Common myeloid progenitor, CD34-positive (primary cell): Measurements from ENCODE around the gene EPB41L4B.

ENCODE experiments used
- CTCF ChIA-PET: fragments of 350-600 bp; sonication (Branson Sonifier 250); formaldehyde crosslinking; loops from one replicate; lab custom pipeline; 2021; ENCODE audit warnings: antibody characterized with exemption; lab: Charles Lee
- POLR2A ChIA-PET: fragments of 350-600 bp; sonication (Branson Sonifier 250); formaldehyde crosslinking; loops from one replicate; lab custom pipeline; 2021; ENCODE audit warnings: antibody characterized with exemption; lab: Charles Lee
- DNase-seq, 3 donors: peaks; one replicate each; pipeline versions ENCODE4 v3.0.0 to v3.0.0-alpha.2; 2013
- H3K27ac ChIP-seq, 2 experiments: 1 replicate in 1 of 2; 2 replicates in 1 of 2; pipeline ENCODE4 v1.7.0; 2013; ENCODE audit warnings: inconsistent platforms in 2 of 2, low read length in 2 of 2, mild to moderate bottlenecking in 2 of 2, low read depth in 1 of 2, moderate library complexity in 1 of 2; ENCODE audit not compliant: severe bottlenecking in 2 of 2, insufficient read depth in 1 of 2, poor library complexity in 1 of 2
- H3K27me3 ChIP-seq, 5 experiments: replicated peaks in 2 of 5; 1 replicate in 3 of 5; 2 replicates in 2 of 5; pipeline versions ENCODE4 v1.6.1 to v1.7.0; 2013; ENCODE audit warnings: low read length in 4 of 5, mild to moderate bottlenecking in 2 of 5, moderate library complexity in 2 of 5, inconsistent platforms in 1 of 5; ENCODE audit not compliant: insufficient read depth in 5 of 5, control insufficient read depth in 4 of 5
- H3K36me3 ChIP-seq, 4 experiments: 1 replicate in 2 of 4; 2 replicates in 2 of 4; pipeline versions ENCODE4 v1.6.1 to v1.7.0; 2013; ENCODE audit warnings: low read length in 3 of 4, control low read depth in 1 of 4, mild to moderate bottlenecking in 1 of 4; ENCODE audit not compliant: control insufficient read depth in 4 of 4, insufficient read depth in 4 of 4
- H3K4me1 ChIP-seq, 4 experiments: 1 replicate in 3 of 4; 2 replicates in 1 of 4; pipeline versions ENCODE4 v1.6.1 to v1.7.1; 2013; ENCODE audit warnings: low read length in 3 of 4, mild to moderate bottlenecking in 3 of 4, control low read depth in 1 of 4, inconsistent platforms in 1 of 4, moderate library complexity in 1 of 4; ENCODE audit not compliant: control insufficient read depth in 4 of 4, insufficient read depth in 4 of 4; ENCODE audit errors: control extremely low read depth in 1 of 4
- H3K4me3 ChIP-seq, 7 experiments: 1 replicate in 4 of 7; 2 replicates in 3 of 7; pipeline versions ENCODE4 v1.5.1 to v1.7.0; 2013; ENCODE audit warnings: mild to moderate bottlenecking in 7 of 7, low read length in 6 of 7, moderate library complexity in 6 of 7, inconsistent platforms in 2 of 7, low read depth in 2 of 7, control low read depth in 1 of 7; ENCODE audit not compliant: insufficient read depth in 4 of 7, control insufficient read depth in 1 of 7; ENCODE audit errors: extremely low read depth in 1 of 7
- H3K9me3 ChIP-seq, 5 experiments: 1 replicate in 4 of 5; 2 replicates in 1 of 5; pipeline versions ENCODE4 v1.6.1 to v1.7.1; 2013; ENCODE audit warnings: low read length in 4 of 5, mild to moderate bottlenecking in 2 of 5, inconsistent platforms in 1 of 5, low read depth in 1 of 5, moderate library complexity in 1 of 5; ENCODE audit not compliant: control insufficient read depth in 4 of 5, insufficient read depth in 2 of 5; ENCODE audit errors: control extremely low read depth in 1 of 5
- WGBS: methylation state at CpG from one replicate; pipeline ENCODE4 v1.1.5; 2013; ENCODE audit not compliant: insufficient coverage; 5-methylcytosine and 5-hydroxymethylcytosine counted together

The EPB41L4B gene

DNA sequence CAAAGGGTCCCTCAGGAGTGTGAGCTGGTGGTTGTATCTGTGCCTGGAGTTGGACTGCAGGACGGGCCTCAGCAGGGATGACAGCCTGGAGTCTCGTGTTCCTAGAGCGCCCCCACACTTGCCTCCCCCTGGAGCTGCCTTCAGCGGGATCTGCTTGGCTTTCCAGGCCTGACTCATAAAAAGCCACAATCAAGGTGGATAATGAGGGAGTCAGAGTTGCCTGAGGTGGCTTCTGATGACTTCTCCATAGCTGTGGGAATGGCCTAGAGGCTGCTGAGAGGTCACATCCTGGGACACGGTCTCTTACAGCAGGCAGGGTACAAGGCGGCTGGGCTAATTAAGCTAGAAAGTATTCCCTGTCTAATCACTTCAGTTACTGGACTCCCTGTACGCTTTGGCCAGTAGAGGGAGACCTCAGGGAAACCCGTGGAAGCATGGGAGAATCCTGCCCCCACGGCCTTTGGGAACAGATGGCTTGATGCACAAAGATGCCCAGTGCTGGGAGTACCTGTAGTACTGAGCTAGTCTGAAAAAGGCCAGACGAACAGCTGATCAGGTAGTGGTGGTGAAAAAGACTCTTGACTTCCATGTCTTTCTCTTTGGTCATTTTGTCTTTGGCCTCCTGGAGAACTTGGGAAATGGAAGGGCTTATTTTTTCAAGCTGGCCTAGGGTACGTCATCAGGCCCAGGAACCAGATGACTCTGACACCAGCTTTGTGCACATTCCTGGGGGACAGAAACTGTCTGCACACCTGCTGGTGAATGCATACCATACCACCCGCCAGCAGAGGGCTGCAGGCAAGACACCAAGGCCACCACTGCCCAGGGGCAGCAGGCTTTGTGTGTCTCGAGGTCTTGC is 137.7 kb downstream of the EPB41L4B start:
- ChIA-PET CTCF (interaction anchor here (0.7 to 1.5 kb wide), 4 partner anchors 9 to 58 kb away, joined by 3 to 8 read pairs (median 3); no protein-coding TSS in a partner anchor), POLR2A (no interaction called here)
- peak; percentile 14 to 27 (median 19) for DNase-seq
- no peak overlapping the region for H3K27ac ChIP-seq
- H3K27me3 ChIP-seq = peaks cover 0 to 29% (median 12%) of the 10 kb centered on the region in 5 experiments
- no peak overlapping the region for H3K4me3 ChIP-seq
- no peaks in the 10 kb centered on the region for H3K4me1 ChIP-seq
- no peaks in the 10 kb centered on the region for H3K9me3 ChIP-seq
- no peaks in the 10 kb centered on the region for H3K36me3 ChIP-seq
- 81% methylated on average over 13 of the region's 13 CpGs for WGBS

DNA sequence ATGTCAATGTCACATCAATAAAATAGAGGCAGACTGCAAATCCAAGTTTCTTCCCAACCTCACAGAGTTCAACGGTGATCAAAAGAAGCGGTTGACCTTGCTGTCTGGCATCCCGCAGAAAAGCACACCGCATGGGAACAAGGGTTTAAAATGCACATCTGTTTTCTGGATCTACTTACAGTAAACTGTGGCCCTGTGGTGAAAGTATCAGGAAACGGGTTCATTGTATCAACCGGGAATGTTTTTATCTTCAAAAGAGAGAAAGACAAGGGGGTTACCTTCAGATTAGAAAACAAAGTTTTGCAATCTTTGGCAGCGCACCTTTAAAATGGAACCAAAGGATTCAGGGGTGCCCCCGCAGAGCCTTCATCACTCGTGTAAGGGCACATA is 138.3 kb downstream of the EPB41L4B start:
- POLR2A ChIA-PET = no interaction called here
- H3K36me3 ChIP-seq = no peaks in the 10 kb centered on the region
- no peak for DNase-seq
- no peaks in the 10 kb centered on the region for H3K4me1 ChIP-seq
- CTCF ChIA-PET = no interaction called here
- H3K9me3 ChIP-seq = no peaks in the 10 kb centered on the region
- H3K27me3 ChIP-seq = peaks cover 0 to 26% (median 12%) of the 10 kb centered on the region in 5 experiments
- WGBS = 96% methylated on average over 9 of the region's 9 CpGs
- H3K4me3 ChIP-seq = no peak overlapping the region
- H3K27ac ChIP-seq = no peak overlapping the region

DNA sequence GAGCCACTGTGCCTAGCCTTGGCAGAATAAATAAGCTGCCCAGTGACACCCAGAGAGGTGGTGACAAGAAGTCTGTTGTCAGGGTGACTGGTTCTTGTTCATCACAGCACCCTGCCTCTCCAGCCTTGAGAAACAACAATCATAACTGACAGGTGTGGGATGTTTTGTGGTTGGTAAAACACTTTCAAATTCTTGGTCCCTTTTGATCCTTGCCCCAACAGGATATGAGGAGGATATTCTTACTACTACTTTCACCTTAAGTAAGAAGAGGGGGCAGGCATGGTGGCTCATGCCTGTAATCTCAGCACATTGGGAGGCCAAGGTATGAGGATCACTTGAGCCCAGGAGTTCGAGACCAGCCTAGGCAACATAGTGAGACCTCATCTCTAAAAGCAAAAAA is 139.6 kb downstream of the EPB41L4B start:
- Histone ChIP-seq H3K27ac (no peak overlapping the region), H3K27me3 (peaks cover 0 to 22% (median 12%) of the 10 kb centered on the region in 5 experiments), H3K9me3 (no peaks in the 10 kb centered on the region), H3K36me3 (no peaks in the 10 kb centered on the region), H3K4me1 (no peaks in the 10 kb centered on the region), H3K4me3 (no peak overlapping the region)
- no CpG with 5 or more reads among the region's 1 CpG for WGBS
- DNase-seq = no peak
- ChIA-PET POLR2A (no interaction called here), CTCF (interaction anchor here (0.7 kb wide), 1 partner anchor 13 kb away, joined by 3 read pairs; no protein-coding TSS in a partner anchor)

DNA sequence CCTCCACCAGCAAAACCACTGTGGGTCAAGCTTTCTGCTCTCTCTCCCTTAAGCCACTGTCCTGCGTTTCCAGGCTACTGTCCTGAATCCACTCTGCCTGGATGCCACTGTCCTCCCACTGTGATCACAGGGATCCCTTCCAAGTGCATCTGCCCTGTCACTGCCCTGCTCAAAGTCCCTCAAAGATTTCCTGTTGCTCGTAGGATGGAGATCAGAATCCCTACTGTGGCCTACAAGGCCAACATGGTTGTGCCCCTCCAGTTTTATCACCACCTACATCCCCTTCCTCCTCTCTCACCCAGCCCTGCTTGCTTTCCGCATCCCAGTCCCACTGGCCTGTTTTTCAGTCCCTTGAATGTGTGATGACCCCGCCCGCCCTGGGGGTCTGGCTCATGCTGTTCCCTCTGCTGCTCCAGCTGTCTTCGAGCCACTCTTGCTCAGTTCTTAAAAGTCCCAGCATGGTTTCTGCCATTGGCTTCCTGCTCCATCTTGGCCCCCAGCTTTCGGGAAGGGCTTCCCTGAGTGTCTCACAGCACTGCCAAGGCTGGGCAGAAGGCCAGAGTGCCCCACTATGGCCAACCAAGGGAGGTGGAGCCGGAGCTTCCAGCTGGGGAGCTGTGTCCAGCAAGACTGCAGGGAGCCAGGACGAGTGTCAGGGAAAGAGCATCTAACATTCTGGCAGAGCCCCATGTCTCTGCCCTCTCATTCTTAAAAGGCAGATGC is 140.9 kb downstream of the EPB41L4B start:
- POLR2A ChIA-PET = no interaction called here
- H3K9me3 ChIP-seq = no peaks in the 10 kb centered on the region
- H3K27me3 ChIP-seq = peaks cover 0 to 12% (median 9%) of the 10 kb centered on the region in 5 experiments

DNA sequence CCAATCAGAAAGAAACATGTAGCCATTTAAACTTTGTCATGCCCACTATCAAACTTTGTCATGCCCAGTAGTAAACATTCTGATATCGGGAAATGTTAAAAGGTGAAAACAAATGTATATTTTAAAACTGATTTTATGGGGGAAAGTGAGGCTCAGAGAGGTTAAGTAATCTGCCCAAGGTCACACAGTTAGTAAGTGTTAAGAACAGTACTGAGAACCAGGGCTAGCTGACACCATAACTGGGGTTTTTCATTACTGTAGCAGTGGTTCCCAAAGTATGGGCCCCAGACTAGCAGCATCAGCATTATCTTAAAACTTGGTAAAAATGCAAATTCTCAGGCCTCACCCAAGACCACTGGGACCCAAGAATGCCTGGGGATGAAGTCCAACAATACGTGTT is 143.9 kb downstream of the EPB41L4B start:
- H3K27ac ChIP-seq = no peak overlapping the region
- H3K4me3 ChIP-seq = no peak overlapping the region
- no peaks in the 10 kb centered on the region for H3K9me3 ChIP-seq
- H3K4me1 ChIP-seq = no peaks in the 10 kb centered on the region
- 100% methylated on average over 1 of the region's 2 CpGs for WGBS
- DNase-seq = no peak
- peaks cover 0 to 18% (median 9%) of the 10 kb centered on the region in 5 experiments for H3K27me3 ChIP-seq
- ChIA-PET POLR2A (interaction anchor here (0.7 kb wide), 1 partner anchor 31 kb away, joined by 4 read pairs; no protein-coding TSS in a partner anchor), CTCF (no interaction called here)
- H3K36me3 ChIP-seq = no peaks in the 10 kb centered on the region

More for the DNA sequence above, 140.9 kb downstream of the EPB41L4B start:
- Histone ChIP-seq H3K27ac (no peak overlapping the region), H3K4me1 (no peaks in the 10 kb centered on the region), H3K36me3 (no peaks in the 10 kb centered on the region), H3K4me3 (no peak overlapping the region)
- CTCF ChIA-PET = no interaction called here
- DNase-seq = no peak
- WGBS = 92% methylated on average over 9 of the region's 9 CpGs

DNA sequence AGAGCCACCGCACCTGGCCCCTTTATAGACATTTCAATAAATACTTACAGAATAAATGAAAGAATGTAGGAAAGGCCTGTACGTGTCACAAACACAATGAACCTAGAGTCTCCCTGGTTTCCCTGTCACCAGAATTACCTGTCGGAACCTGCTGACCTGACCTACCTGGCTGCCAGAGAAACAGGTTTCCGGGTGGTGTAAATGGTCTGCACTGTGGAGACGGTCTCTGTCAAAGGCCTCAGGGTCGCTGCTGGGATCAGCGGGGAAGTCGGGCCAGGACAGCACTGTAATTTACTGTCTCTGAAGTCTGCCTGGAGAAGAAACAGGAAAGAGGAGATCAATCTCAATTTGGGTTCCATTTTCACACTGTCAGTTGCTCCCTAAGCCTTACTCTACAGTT is 144.5 kb downstream of the EPB41L4B start:
- H3K27ac ChIP-seq = no peak overlapping the region
- ChIA-PET CTCF (no interaction called here), POLR2A (no interaction called here)
- DNase-seq = no peak
- no peaks in the 10 kb centered on the region for H3K9me3 ChIP-seq
- no peak overlapping the region for H3K4me3 ChIP-seq
- H3K4me1 ChIP-seq = no peaks in the 10 kb centered on the region
- peaks cover 0 to 21% (median 6%) of the 10 kb centered on the region in 5 experiments for H3K27me3 ChIP-seq
- no peaks in the 10 kb centered on the region for H3K36me3 ChIP-seq
- WGBS = 96% methylated on average over 4 of the region's 8 CpGs
